C4-2B (cell line): ENCODE results near the gene TPGS1.

Experiments used
- ZFX ChIP-seq: fragments of 450-650 bp; IDR thresholded peaks from 2 replicates; pipeline ENCODE4 v1.6.1; 2017
- TF ChIP-seq, protein P1 (sequence below): fragments of 450-650 bp; conservative IDR thresholded peaks from 2 replicates; pipeline ENCODE4 v1.5.1; 2017; ENCODE audit warnings: mild to moderate bottlenecking

- TF ChIP-seq, protein P1, sequence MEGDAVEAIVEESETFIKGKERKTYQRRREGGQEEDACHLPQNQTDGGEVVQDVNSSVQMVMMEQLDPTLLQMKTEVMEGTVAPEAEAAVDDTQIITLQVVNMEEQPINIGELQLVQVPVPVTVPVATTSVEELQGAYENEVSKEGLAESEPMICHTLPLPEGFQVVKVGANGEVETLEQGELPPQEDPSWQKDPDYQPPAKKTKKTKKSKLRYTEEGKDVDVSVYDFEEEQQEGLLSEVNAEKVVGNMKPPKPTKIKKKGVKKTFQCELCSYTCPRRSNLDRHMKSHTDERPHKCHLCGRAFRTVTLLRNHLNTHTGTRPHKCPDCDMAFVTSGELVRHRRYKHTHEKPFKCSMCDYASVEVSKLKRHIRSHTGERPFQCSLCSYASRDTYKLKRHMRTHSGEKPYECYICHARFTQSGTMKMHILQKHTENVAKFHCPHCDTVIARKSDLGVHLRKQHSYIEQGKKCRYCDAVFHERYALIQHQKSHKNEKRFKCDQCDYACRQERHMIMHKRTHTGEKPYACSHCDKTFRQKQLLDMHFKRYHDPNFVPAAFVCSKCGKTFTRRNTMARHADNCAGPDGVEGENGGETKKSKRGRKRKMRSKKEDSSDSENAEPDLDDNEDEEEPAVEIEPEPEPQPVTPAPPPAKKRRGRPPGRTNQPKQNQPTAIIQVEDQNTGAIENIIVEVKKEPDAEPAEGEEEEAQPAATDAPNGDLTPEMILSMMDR: no peak
- TF ChIP-seq ZFX: no peak
These were observed 60.1 kb downstream of the TPGS1 start for GRCh38 chr19:567296-567900.
